AG04450 (cell line): ENCODE data around the gene GRIN2A. TPM values are rescaled to one million over a fixed set of nuclear protein-coding genes. Genes with fewer than 3 reads are reported as not detected.

Source experiments
- CTCF ChIA-PET: fragments of 300-600, 350-600 bp; formaldehyde crosslinking; extraction: SDS; loops from one replicate; lab custom pipeline; 2022; ENCODE audit warnings: antibody characterized with exemption, inconsistent platforms; lab: Charles Lee
- POLR2A ChIA-PET: fragments of 350-600 bp; formaldehyde crosslinking; extraction: SDS; loops from one replicate; lab custom pipeline; 2021; ENCODE audit warnings: antibody characterized with exemption, inconsistent platforms; lab: Yijun Ruan, JAX
- DNase-seq: peaks from one replicate; pipeline ENCODE4 v3.0.0-alpha.2; 2011; ENCODE audit warnings: low read depth, low spot score
- H3K27ac ChIP-seq: one replicate; pipeline ENCODE4 v1.5.1; 2012; ENCODE audit warnings: low read depth, low read length, control low read depth
- H3K27me3 ChIP-seq: one replicate; pipeline ENCODE4 v1.6.0; 2012; ENCODE audit warnings: low read length; ENCODE audit not compliant: control insufficient read depth, insufficient read depth
- H3K4me3 ChIP-seq: 2 replicates; pipeline ENCODE4 v1.5.1; 2011; ENCODE audit warnings: mild to moderate bottlenecking, low read depth, low read length, control low read depth
- H3K9me3 ChIP-seq: 2 replicates; pipeline ENCODE4 v1.5.1; 2012; ENCODE audit warnings: low read length; ENCODE audit not compliant: control insufficient read depth, insufficient read depth
- polyA plus RNA-seq: library from polyadenylated mRNA; depleted of rRNA; stranded (reverse); fragments of >200 nt; gene quantifications from 2 replicates; pipeline ENCODE4 v1.2.3, GENCODE V29; 2011
- TF ChIP-seq, protein P1 (sequence below): IDR thresholded peaks from 2 replicates; pipeline ENCODE4 v1.5.1; 2011; ENCODE audit warnings: low read depth, low read length, control low read depth, inconsistent platforms

GRIN2A gene
- polyA plus RNA-seq, 1 experiment = not detected

DNA sequence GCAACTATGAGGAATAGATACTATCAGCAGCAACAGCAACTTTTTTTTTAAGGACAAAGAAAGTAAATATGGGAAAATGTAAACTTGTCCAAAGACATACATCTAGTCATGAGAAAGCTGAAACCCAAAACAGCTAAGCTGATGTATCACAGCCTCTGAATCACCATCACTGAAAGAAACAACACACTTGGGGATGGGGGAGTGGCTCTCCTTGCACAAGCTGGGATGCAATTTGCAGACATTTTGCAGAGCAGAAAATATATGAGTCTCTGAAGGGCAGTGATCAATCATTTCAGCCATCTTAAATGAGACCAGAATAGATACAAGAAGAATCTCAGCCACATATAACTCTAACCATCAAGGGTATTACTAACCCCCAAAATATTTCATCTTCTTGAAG lies 79.1 kb downstream of the GRIN2A start:
- Histone ChIP-seq H3K27ac (no peak overlapping the region), H3K9me3 (peaks cover 25% of the 10 kb centered on the region), H3K27me3 (no peaks in the 10 kb centered on the region), H3K4me3 (no peak overlapping the region)
- no peak for DNase-seq
- ChIA-PET POLR2A (no interaction called here), CTCF (no interaction called here)
- TF ChIP-seq, protein P1, sequence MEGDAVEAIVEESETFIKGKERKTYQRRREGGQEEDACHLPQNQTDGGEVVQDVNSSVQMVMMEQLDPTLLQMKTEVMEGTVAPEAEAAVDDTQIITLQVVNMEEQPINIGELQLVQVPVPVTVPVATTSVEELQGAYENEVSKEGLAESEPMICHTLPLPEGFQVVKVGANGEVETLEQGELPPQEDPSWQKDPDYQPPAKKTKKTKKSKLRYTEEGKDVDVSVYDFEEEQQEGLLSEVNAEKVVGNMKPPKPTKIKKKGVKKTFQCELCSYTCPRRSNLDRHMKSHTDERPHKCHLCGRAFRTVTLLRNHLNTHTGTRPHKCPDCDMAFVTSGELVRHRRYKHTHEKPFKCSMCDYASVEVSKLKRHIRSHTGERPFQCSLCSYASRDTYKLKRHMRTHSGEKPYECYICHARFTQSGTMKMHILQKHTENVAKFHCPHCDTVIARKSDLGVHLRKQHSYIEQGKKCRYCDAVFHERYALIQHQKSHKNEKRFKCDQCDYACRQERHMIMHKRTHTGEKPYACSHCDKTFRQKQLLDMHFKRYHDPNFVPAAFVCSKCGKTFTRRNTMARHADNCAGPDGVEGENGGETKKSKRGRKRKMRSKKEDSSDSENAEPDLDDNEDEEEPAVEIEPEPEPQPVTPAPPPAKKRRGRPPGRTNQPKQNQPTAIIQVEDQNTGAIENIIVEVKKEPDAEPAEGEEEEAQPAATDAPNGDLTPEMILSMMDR = no peak

DNA sequence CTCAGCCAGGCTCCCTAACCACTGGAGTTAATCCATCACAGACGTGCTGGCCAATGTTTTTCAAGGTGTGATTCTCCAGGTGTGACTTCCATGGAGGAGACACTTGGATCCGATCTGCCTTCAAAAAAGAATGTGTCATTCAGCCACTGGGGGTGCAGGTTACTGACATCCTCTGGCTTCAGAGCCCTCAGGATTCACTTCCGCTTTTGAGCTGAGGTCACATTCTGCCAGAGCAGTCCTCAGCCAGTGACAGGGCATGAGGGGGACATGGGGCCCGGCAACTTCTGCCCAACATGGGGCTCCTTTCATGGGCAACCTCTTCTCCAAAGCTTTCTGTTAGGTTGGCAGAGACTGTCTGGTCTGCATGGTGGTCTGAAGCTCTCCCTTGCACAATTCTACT lies 81.4 kb downstream of the GRIN2A start:
- POLR2A ChIA-PET = no interaction called here
- CTCF ChIA-PET = no interaction called here
- TF ChIP-seq, protein P1 = no peak
- no peak overlapping the region for H3K27ac ChIP-seq
- no peak overlapping the region for H3K4me3 ChIP-seq
- DNase-seq = no peak
- H3K9me3 ChIP-seq = peaks cover 23% of the 10 kb centered on the region
- no peaks in the 10 kb centered on the region for H3K27me3 ChIP-seq

DNA sequence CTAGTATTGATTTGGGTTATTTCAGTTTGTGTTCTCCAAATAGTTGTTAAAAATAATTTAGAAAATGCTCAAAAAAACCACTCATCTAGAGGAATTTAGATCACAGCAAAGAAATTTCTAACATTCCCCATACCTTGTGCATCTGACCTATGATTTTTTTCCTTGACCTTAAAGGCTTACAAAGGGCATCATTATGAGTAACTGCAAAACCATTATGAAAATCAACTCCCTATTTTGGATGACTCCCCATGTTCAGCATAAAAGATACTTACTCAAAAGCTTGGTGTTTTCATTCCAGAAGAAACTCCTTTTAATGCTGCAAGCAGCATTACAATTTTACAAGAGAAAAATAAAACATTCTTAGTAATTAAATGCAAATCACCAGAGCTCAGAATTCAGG lies 83.2 kb downstream of the GRIN2A start:
- no peak for DNase-seq

DNA sequence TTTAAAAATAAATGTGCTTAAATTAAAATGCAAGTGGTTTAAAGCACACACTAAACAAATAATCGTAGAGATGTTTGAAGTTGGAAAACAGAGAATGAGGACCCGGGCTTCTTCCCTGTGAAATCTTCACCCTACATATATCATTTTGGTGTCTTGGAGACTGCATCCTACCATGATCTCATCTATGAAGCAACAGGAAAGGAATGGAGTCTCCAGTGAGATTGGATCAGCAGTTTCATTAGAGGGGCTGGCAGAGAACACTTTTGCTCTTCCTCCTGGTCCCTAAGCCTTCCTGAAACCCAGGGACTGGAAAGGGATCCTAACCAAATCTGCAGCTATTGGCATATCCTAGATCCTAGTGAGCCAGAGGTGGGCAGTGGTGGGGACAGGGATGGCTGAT lies 85.0 kb downstream of the GRIN2A start:
- ChIA-PET POLR2A (no interaction called here), CTCF (no interaction called here)
- no peak for DNase-seq
- peaks cover 19% of the 10 kb centered on the region for H3K9me3 ChIP-seq
- H3K4me3 ChIP-seq = no peak overlapping the region
- no peak overlapping the region for H3K27ac ChIP-seq
- H3K27me3 ChIP-seq = no peaks in the 10 kb centered on the region
- TF ChIP-seq, protein P1 = no peak

More for the DNA sequence above, 83.2 kb downstream of the GRIN2A start:
- ChIA-PET CTCF (no interaction called here), POLR2A (no interaction called here)
- H3K4me3 ChIP-seq = no peak overlapping the region
- TF ChIP-seq, protein P1 = no peak
- peaks cover 17% of the 10 kb centered on the region; the same call in 1 of the 2 replicates for H3K9me3 ChIP-seq
- H3K27me3 ChIP-seq = no peaks in the 10 kb centered on the region
- no peak overlapping the region for H3K27ac ChIP-seq

DNA sequence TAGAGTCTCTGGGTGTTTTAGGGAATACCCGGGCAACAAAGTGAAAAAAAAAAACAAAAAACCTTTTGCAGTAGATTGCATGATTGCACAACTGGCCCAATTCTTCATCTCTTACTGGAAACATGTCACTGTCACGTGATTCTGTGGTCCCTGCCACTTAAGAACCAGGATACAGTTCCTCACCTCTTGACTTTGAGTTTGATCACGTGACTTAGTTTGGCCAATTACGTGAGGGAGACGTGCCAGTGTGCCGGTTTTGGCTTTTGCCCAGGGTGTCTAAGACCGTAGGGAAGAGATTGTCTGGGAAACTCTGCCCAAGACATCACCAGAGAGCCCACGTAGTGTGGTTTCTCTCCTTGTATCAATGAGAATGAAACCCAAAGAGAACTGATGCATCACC lies 88.7 kb downstream of the GRIN2A start:
- Histone ChIP-seq H3K27ac (no peak overlapping the region), H3K27me3 (no peaks in the 10 kb centered on the region), H3K9me3 (peaks cover 14% of the 10 kb centered on the region), H3K4me3 (no peak overlapping the region)
- CTCF ChIA-PET = no interaction called here
- TF ChIP-seq, protein P1 = no peak
- DNase-seq = no peak
- POLR2A ChIA-PET = no interaction called here
